ENCODE data around the gene KLHL6. TPM values are rescaled to one million over a fixed set of nuclear protein-coding genes. Genes with fewer than 3 reads are reported as not detected.
A peak's percentile ranks its signal among the peaks of the same experiment; 100 is the strongest.

The KLHL6 gene
- total and polyA plus RNA-seq, 10 of the 15 experiments (the other 5 are each of a cell fraction or from before 2014, with no cell fraction given) = 4.0 to 91.8 (median 24.4) TPM

GRCh38 chr3:183553334-183554026 is 2.0 kb downstream of the KLHL6 start (continued):
- TF ChIP-seq BMI1 (IDR thresholded peaks at IDR 0.05; ENCODE audit: borderline replicate concordance) = no peak
- TF ChIP-seq DPF2 (IDR thresholded peaks at IDR 0.05) = 0 out of 2 replicates have a peak, but pooled peaks have one; percentile 14
- no peak for TF ChIP-seq FOS (IDR thresholded peaks at IDR 0.05; ENCODE audit: borderline replicate concordance, extremely low read depth, insufficient read length)
- no peak for TF ChIP-seq CHD4 (IDR thresholded peaks at IDR 0.05)
- 0 out of 2 replicates have a peak, but pooled peaks have one; percentile 49 for TF ChIP-seq WRNIP1 (IDR thresholded peaks at IDR 0.05; ENCODE audit: borderline replicate concordance, low read depth, low read length)
- TF ChIP-seq BCL11A (IDR thresholded peaks at IDR 0.05; ENCODE audit: low read depth, low read length) = no peak
- peak; percentile 77 to 80 for TF ChIP-seq BHLHE40 (IDR thresholded peaks at IDR 0.05; ENCODE audit: borderline replicate concordance in 1 of 2, low read depth in 2 of 2, low read length in 1 of 2)
- TF ChIP-seq CUX1 (IDR thresholded peaks at IDR 0.05; ENCODE audit: insufficient replicate concordance, low read depth, low read length) = no peak
- TF ChIP-seq E4F1 (IDR thresholded peaks at IDR 0.05; ENCODE audit: borderline replicate concordance, partially characterized antibody) = no peak
- no peak for TF ChIP-seq HCFC1 (IDR thresholded peaks at IDR 0.05; ENCODE audit: low read length)
- no peak for TF ChIP-seq CHD2 (IDR thresholded peaks at IDR 0.05; ENCODE audit: borderline replicate concordance, low read depth, low read length)
- TF ChIP-seq POLR2AphosphoS2 (IDR thresholded peaks at IDR 0.05; ENCODE audit: low read depth, low read length) = no peak
- TF ChIP-seq PAX8 (IDR thresholded peaks at IDR 0.05) = no peak
- TF ChIP-seq ZNF622 (IDR thresholded peaks at IDR 0.05) = no peak
- TF ChIP-seq MAX (IDR thresholded peaks at IDR 0.05; ENCODE audit: low read depth, low read length) = peak; percentile 12; the same call in 1 of the 2 replicates
- TF ChIP-seq TARDBP (IDR thresholded peaks at IDR 0.05; ENCODE audit: borderline replicate concordance) = no peak
- no peak for TF ChIP-seq RB1 (IDR thresholded peaks at IDR 0.05; ENCODE audit: borderline replicate concordance)
- no peak for TF ChIP-seq REST (IDR thresholded peaks at IDR 0.05; ENCODE audit: low read depth, low read length)
